Tibial nerve (tissue), 3 donors: Measurements from ENCODE around the gene GNA14.

ENCODE experiments used
- CTCF ChIP-seq, 5 experiments: fragments of 200-600 bp in 3 of 5; fragments of 450-650 bp in 2 of 5; sonication (generic) in 3 of 5; IDR thresholded peaks; one replicate each; pipeline ENCODE4 v1.5.1; 2016 to 2019; ENCODE audit warnings: antibody characterized with exemption in 5 of 5, mild to moderate bottlenecking in 3 of 5, moderate library complexity in 2 of 5
- POLR2A ChIP-seq, 2 donors: fragments of 450-650 bp; IDR thresholded peaks; one replicate each; pipeline ENCODE4 v1.6.1; 2017; ENCODE audit warnings: antibody characterized with exemption in 2 of 2, mild to moderate bottlenecking in 2 of 2, moderate library complexity in 2 of 2

- TF ChIP-seq CTCF (IDR thresholded peaks at IDR 0.05) (no peak), POLR2A (IDR thresholded peaks at IDR 0.05) (no peak)
Observed at GRCh38 chr9:77511525-77511924, 136.6 kb downstream of the GNA14 start.
